Kidney glomerular epithelial cell (primary cell): ENCODE data around the gene EYS.

Source experiments
- DNase-seq: peaks from one replicate; lab custom pipeline; 2025; lab: John Stamatoyannopoulos, UW

The EYS gene

DNA sequence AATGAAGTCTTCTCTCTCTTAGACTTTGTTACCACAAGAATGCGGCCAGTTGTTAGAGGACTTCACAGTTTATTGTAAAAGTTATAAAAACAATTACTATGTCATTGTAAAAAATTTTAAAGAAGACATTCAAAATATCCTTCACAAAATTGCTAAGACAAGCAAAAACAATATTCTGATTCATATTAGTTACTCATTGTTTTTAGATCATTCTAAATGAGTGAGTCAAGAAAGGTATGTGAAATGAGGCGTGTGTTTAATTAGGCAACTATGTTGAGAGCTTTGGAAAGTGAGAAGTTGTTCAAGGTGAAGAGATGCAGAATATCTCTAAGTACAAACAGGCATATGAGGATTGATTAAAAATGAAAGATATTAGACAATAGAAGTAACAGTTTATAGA lies 875.3 kb downstream of the EYS start:
- DNase-seq: peak; percentile 76

- no peak for DNase-seq
Measured at GRCh38 chr6:64817525-64817924, 889.5 kb downstream of the EYS start.

- no peak for DNase-seq
Measured at GRCh38 chr6:64815718-64816117, 891.3 kb downstream of the EYS start.

- DNase-seq: no peak
Measured at GRCh38 chr6:64812138-64812537, 894.9 kb downstream of the EYS start.

- no peak for DNase-seq
Measured at GRCh38 chr6:64811119-64811518, 895.9 kb downstream of the EYS start.

DNA sequence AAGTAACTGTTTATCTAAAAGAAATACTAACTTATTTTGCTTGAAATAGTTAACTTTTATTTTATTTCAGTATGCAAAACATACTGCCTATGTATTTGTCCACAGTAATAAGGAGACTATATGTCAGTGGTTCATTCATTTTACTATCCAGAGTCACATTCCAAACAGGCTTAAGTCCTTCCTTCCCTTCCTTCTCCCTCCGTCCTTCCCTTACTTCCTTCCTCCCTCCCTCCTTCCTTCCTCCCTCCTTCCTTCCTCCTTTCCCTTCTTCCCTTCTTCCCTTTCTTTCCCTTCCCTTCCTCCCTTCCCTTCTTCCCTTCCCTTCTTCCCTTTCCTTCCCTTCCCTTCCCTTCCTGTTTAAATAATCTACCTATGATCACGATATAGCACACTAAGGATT lies 899.2 kb downstream of the EYS start:
- DNase-seq: no peak

GRCh38 chr6:64803470-64804166 lies 903.4 kb downstream of the EYS start:
- DNase-seq: no peak

GRCh38 chr6:64792534-64792933 lies 914.5 kb downstream of the EYS start:
- DNase-seq: no peak

DNA sequence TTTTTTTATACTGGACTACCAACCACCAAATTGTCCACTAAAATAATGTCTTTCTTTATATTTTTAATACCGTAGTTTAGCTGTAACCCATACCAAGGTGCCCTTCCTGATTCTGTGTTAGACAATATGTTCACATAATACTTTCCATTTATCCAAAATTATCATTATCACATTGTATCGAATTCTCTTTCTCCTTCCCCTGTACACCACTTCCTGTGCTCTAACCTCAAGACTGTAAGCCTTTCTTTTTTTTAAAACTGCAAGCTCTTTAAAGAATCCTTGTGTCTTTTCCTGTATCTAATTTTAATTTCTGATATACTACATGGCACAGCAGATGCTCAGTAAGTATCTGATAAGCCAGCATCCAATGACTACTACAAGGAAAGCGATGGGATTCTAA lies 917.5 kb downstream of the EYS start:
- DNase-seq: no peak

- DNase-seq: no peak
Measured at GRCh38 chr6:64786736-64787135, 920.3 kb downstream of the EYS start.

DNA sequence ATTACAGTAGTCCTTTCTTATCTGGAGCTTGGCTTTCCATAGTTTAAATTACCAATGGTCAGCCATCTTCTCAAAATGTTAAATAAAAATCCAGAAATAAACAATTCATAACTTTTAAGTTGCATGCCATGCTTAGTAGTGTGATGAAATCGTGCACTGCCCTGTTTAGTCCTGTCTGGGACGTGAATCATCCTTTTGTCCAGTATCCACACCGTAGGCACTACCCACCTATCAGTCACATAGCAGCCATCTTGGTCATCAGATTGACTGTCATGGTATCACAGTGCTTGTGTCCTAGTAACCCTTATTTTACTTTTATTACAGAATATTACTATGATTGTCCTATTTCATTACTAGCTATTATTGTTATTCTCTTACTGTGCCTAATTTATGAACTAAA lies 924.1 kb downstream of the EYS start:
- no peak for DNase-seq

- DNase-seq: no peak
Measured at GRCh38 chr6:64777941-64778785, 928.9 kb downstream of the EYS start.

DNA sequence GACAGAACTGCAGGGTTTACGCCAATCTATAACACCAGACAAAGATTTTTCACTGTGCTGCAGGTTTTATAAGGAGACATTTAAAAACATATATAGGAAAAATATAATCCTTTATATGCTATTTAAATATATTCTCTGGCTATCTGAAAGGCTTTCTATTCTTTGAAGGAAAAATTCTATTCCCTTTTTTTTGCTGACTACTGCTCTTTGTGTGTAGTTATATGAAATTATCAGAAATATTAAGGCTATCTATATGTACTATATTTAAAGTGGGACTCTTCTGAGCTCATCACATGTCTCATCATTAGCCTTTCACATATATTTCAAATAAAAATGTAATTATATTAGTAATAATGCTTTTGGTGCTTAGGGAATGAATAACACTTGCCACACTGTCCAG lies 930.7 kb downstream of the EYS start:
- no peak for DNase-seq

GRCh38 chr6:64774881-64775280 lies 932.1 kb downstream of the EYS start:
- DNase-seq: no peak

GRCh38 chr6:64750910-64751309 lies 956.1 kb downstream of the EYS start:
- DNase-seq: no peak

GRCh38 chr6:64737418-64737817 lies 969.6 kb downstream of the EYS start:
- no peak for DNase-seq

DNA sequence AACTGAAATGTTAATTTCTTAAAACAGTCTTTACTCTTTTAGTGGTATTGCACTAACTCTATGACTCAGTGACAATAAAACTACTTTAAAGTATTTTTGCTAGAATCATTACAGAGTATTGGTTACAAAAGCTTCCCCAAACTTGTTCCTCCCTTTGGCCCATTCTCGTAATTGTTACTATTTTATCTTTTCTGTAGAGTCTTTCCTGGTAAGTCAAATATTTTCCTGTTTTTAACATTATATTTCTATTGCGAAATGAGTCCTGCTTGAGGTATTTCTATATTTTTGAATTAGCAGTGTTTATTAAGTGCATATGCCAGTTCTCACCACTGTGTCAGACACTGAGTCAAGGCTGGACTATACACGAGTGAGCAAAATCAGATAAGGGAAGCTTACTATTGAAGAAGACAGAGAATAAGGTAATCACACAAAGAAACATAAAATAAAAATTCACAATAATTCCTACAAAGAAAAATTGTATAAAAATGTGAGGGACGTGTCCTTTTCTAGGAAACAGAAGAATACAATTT lies 970.5 kb downstream of the EYS start:
- DNase-seq: no peak

DNA sequence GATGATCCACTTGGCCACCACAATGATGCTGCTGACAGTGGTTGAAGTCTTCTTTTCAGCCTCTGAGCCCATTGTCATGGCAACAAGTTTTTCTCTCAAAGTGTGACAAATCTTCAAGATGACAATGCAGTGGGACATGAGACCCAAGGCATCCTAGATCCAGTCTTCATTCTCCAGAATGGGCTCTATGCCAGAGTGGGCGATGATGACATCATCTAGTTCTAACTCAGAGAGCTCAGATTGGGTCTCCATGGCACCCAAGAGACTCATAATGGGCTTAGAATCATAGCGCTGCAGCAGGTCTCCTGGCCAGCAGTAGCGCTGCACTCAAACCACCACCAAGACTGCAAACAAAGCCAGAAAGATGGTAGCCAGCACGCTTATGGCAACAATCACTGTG lies 973.6 kb downstream of the EYS start:
- DNase-seq: no peak

- DNase-seq: peak; percentile 43
Measured at GRCh38 chr6:64732888-64733287, 974.1 kb downstream of the EYS start.

DNA sequence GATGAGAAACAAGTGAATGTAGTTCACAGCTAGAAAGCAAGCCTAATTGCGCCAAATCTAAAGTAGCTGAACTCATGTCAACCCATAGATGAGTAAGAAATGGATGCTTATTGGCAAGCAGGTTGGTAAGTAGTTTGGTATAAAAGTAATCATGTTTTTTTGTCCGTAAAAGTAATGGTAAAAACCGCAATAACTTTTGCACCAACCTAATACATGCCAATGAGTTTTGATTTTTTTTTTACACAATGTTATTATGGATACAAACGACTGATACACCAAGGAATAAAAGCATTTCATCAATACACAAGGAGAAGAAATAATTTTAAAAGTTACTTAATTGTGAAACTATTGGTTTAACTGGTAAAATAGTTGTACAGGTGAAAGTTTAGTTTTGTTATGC lies 977.5 kb downstream of the EYS start:
- DNase-seq: no peak

- no peak for DNase-seq
Measured at GRCh38 chr6:64727075-64727474, 980.0 kb downstream of the EYS start.

DNA sequence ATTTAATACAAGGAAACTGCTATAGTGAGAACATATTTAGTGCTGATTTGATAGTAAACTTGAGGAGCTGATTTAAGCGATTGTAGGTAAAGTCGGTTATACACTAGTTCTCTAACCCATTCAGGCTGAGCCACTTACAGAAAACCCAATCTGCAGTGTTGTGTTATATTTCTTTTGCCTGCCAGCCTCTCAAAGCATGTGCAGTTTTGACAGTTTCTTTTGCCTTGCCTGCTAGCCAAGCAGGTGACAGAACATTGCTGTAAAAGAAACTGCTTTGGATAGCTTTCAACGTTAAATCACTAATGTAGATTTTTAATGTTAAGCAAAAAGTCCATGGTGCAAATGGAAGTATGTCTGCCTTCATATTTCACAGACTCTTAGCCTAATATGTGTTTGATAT lies 982.9 kb downstream of the EYS start:
- DNase-seq: no peak

GRCh38 chr6:64723327-64724058 lies 983.5 kb downstream of the EYS start:
- no peak for DNase-seq
